SW 1271 (cell line): Measurements from ENCODE around the gene ZG16B.

Experiments used
- DNase-seq, 2 experiments: peaks; one replicate each; lab custom pipeline; 2025; lab: John Stamatoyannopoulos, UW

Gene ZG16B

DNA sequence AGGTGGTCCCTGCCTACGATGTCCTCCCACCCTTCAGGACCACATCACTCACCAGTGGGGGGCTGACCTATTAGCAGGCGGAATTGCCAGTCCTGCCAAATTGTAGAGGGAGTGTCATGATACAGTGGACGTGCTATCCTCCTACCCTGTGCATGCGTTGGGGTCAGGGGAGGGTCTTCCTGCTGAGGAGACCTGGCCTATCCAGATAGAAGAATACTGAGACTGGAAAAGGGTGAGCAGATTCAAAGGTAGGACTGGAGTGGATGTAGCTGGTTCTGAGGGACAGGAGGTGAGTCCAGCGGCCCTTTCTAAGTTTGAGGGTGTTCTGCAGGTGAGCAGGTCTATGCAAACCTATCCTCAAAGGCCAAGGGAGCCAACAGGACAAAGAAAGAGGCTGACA is 23.8 kb upstream of the ZG16B start:
- DNase-seq = no peak

DNA sequence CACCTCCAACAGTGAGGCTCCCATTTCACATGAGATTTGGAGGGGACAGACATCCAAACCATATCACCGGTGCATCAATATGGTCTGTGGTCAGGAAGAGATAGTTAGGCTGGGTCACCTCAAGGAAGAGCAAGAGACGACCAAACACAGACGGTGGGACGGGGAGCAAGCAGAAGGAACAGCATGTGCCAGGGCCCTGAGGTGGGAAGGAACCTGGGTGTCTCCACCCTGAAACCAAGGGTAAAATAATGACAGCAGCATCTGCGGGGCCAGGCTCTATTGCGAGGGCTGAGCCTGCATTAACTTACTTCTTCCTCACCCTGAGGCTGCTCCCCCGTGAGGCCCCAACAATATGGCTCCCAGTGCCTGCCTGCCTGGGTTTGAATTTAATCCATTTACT is 21.9 kb upstream of the ZG16B start:
- DNase-seq = no peak

DNA sequence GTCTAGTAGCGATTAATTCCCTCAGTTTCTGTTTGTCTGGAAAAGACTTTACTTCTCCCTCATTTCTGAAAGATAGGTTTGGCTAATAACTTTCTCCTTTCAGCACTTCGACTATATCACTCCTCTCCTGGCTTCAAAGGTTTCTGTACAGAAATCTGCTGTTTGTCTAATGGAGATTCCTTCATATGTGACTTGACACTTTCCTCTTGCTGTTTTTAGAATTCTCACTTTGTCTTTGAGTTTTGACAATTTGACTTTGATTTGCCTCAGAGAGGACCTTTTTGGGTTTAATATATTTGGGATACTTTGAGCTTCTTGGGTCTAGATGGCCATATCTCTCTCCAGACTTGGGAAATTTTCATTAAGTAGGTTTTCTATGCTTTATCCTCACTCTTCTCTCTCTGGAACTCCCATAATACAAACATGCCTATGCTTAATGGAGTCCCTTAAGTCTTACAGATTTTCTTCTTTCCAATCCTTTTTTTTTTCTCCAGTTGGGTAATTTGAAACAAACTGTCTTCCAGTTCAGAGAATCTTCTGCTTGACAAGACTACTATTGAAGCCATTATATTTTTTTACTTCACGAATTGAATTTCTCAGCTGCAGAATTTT is 20.8 kb upstream of the ZG16B start:
- no peak for DNase-seq

GRCh38 chr16:2810651-2811050 is 19.5 kb upstream of the ZG16B start:
- DNase-seq = no peak

DNA sequence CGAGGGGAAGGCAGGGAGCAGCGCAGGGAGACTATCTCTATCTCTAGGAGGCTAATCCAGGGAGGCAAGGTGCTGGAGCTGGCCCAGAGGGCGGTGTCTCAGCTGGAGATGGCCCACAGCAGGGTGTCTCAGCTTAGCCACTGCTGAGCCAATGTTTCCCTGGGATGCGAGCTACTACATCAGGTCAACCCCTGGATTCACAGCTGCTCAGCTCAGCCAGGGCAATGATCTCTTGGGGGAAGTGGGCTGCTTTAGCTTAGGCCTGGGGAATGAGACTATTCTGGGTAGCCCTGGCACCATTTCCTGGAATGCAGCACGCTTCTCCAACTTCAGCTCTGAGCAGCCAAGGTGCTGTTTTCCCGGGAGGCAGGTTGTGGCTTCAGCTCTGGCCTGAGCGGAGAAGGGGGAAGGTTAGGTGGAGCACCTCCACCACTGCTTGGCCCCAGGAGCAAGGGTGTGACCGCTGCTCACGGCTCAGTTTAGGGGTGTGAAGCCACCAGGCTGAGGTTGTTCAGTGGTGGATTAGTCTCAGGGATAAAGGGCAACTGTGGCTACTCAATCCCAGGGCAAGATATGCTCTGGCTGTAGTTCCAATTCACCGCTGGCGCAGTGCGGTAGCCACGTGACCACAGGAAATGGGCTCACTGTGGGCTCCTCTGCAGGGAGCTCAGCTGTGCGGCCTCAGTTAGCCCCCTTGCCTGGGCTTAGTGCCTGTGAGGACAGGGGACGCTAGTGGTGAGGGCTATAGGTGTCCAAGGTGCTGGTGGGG is 18.2 kb upstream of the ZG16B start:
- DNase-seq = no peak

GRCh38 chr16:2813771-2814221 is 16.3 kb upstream of the ZG16B start:
- DNase-seq = no peak

GRCh38 chr16:2814551-2815298 is 15.4 kb upstream of the ZG16B start:
- no peak for DNase-seq

DNA sequence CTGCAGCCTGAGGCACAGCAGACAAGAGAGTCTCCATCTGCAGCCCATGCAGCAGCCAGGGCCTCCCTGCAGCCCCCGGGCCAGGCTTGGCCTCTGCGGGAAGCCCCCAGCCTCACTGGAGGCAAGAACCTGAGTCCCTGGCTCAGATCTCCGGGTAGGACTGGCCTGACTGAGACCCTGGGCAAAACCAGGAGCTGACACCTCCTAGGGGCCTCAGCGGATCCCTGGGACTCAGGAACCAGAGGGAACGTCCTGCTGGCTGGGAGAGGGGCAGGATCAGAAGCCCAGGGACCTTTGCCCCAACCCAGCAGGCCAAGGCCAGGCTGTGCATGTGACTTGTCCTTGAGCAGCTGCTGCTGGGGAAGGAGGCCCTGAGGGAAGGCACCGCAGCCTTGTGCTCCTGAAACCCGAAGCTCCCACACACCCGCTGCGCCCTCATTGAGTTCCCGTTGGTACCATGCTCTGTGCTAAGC is 14.8 kb upstream of the ZG16B start:
- no peak for DNase-seq

DNA sequence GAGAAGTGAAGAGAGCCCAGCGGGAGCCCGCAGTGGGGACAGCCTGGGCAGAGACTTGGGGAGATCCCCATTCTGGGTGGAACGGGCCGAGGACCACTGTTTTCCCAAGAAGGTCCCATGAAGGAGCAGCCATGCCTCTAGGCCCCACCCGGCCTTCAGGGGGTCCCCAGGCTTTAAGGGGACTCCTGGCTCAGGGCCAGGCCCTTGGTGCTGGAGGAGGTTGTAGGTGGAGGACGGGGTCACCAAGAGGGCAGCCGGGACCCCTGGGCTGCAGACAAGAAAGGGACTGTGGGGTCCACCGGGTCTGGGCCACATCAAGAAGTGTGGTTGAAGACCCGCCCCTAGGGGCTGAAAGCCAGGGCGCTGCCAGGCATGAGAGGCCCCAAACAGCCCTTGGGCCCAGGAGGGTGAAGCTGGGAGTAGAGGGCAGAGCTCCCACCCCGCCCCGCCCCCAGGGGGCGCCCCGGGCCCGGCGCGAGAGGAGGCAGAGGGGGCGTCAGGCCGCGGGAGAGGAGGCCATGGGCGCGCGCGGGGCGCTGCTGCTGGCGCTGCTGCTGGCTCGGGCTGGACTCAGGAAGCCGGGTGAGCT is 13.3 kb upstream of the ZG16B start, which contains the start of gene PRSS21:
TSS of gene PRSS21 (plus strand) at position 487 of the 589 bp plus-strand sequence. CDS start at position 519, 32 bp downstream.
- no peak for DNase-seq

DNA sequence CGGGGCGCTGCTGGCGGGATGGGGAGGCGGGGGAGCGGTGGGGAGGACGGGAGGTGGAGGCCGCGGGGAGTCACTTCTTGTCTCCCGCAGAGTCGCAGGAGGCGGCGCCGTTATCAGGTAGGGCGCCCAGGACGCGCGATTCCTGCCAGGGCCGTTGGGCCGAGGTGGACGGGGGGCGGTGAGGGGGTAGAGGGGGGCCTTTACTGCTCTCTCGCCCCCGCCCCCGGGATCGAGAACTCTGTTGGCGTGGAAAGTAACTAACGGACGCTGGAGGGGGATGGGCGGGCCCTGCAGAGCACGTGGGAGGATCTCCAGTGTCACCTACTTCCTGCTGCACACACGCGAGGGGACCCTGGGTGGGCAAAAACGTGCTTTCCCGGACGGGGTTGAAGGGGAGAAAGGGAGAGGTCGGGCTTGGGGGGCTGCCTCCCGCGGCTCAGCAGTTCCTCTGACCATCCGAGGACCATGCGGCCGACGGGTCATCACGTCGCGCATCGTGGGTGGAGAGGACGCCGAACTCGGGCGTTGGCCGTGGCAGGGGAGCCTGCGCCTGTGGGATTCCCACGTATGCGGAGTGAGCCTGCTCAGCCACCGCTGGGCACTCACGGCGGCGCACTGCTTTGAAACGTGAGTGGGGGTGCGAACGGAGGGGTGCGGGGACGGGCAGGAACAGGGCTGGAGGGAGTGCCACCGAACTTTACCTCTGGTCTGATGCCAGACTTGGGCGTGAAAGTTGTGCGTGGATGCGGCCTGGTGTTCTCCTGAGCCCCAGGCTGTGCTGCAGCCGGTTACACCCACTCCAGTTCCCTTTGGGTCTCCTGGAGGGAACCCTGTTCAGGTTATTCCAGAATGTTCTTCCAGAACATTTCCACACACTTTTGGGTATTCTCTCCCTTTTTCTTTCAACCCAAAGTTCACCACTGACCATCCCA is 12.5 kb upstream of the ZG16B start:
- no peak for DNase-seq

DNA sequence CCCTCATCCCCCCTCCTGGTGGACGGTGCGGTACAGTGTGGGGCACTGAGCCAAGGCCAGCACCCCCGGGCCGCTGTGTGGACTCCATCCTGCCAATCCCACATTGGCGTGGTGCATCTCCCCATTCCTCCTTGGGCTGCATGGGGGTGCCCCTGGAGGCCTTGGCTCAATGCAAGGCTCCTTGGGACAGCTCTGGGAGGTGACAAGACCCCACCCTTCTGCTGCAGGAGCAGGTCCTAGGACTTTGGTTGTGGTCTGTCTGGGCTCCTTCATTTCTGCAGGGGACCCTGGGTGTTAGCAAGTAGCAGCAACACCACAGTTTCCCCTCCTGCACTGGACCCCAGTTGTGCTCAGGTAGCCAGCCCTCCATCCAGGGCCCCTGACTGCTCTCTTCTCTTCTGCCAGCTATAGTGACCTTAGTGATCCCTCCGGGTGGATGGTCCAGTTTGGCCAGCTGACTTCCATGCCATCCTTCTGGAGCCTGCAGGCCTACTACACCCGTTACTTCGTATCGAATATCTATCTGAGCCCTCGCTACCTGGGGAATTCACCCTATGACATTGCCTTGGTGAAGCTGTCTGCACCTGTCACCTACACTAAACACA is 11.7 kb upstream of the ZG16B start:
- no peak for DNase-seq

- no peak for DNase-seq
These were observed 10.7 kb upstream of the ZG16B start for GRCh38 chr16:2819179-2819938.

DNA sequence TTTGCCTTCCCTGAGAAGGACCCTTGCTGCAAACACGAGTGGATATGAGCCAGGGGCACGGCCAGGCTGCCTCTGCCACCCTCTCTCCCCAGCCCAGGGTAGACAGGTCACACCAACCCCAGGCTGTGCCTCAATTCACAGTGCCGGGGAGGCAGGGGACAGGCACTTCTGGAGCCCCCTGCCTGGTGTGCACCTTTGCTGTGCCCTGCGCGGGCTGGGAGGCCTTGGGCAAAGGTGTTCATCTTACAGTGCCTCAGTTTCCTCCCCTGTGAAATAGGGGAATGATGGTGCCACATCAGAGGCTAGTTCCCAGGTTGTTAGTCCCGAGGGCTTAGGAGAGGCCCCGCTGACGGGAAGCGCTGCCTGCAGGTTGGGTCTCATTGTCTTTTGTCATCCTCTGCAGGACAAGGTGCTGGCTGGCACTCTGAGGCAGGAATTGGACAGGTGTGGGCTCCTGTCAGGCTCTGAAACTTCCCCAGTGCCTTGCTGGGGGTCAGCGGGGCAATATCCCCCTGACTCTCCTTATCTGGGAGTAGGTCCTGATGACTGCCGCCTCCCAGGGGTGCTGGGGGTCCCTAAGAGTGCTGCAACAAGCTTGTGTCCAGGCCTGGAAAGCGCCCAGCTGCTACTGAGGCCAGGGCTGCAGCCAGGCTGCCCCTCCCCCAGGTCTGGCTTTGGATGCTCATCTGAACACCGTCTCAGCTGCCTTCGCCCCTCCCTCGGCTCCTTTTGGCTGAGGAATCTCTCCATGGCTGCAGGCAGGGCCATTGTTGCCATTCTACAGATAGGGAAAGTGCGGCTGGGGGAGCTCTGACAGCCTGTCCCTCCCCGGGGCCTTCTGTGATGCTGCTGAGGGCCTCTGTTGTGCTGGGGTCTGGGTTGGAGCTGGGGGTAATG is 9.9 kb upstream of the ZG16B start:
- DNase-seq = no peak

DNA sequence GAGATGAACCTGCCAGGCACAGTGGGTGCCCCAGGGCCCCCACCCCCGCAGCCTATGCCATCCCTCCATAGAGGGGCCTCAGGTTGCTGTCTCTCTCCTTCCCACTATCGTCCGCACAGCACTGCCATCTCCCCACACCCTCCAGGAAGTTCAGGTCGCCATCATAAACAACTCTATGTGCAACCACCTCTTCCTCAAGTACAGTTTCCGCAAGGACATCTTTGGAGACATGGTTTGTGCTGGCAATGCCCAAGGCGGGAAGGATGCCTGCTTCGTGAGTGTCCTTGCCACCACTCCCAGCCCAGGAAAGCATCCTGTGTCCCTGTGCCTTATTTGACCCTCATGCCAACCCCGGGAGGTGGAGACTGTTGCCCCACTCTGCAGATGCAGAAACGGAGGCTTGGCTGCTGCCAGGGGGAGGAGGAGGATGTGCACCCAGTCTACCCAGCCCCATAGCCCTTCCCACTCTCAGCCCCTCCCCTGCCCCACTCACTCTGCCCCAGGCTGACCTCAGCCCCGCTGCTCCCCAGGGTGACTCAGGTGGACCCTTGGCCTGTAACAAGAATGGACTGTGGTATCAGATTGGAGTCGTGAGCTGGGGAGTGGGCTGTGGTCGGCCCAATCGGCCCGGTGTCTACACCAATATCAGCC is 9.1 kb upstream of the ZG16B start:
- no peak for DNase-seq

DNA sequence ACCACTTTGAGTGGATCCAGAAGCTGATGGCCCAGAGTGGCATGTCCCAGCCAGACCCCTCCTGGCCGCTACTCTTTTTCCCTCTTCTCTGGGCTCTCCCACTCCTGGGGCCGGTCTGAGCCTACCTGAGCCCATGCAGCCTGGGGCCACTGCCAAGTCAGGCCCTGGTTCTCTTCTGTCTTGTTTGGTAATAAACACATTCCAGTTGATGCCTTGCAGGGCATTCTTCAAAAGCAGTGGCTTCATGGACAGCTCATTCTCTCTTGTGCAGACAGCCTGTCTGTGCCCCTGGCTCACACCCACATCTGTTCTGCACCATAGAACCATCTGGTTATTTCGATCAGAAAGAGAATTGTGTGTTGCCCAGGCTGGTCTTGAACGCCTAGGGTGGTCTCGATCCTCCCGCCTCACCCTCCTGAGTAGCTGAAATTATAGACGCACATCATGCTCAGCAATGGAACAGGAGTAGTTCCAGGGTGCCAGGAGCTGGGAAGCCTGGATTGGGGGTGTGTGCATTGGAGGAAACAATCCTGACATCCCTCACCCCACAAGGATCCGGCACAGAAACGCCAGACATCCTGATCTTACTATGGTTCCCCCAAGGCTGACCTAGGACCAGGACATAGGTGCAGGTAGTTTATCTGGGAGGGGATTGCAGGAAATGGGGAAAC is 8.5 kb upstream of the ZG16B start:
- DNase-seq = no peak

- DNase-seq = no peak
These were observed 8.0 kb upstream of the ZG16B start for GRCh38 chr16:2822158-2822495.

DNA sequence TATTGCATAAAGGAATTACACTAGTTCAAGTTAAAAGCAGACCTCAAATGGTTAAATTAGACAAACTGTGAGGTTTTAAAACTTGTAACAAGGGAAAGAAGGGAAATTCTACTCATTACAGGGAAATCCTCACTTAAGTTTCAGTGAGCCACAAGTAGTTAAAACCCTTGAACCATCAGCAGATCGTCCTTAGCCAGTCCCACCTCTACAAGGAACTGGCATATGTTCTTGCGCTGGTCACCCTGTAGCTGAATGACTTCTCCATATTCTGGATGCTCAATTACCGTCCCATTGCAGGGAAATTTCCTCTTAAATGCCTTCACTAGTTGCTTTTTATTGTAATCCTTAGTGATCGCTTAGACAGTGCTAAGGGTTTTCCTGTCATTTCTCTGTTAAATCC is 7.6 kb upstream of the ZG16B start:
- no peak for DNase-seq

- no peak for DNase-seq
These were observed 5.5 kb upstream of the ZG16B start for GRCh38 chr16:2824626-2825025.
